ENCODE measurements around the gene DELE1.
"Not testable (repeated sequence)": the region's sequence is repeated elsewhere in the genome, so short reads cannot be mapped to it uniquely, and the experiment has no call there.

DELE1 gene

GRCh38 chr5:141880961-141881801, 42.5 kb upstream of the DELE1 start:
- no peak overlapping the region for H3K4me3 ChIP-seq (ENCODE audit: low read depth, low read length)
- no peak for DNase-seq (ENCODE audit: low read depth)
- TF ChIP-seq, protein P1, sequence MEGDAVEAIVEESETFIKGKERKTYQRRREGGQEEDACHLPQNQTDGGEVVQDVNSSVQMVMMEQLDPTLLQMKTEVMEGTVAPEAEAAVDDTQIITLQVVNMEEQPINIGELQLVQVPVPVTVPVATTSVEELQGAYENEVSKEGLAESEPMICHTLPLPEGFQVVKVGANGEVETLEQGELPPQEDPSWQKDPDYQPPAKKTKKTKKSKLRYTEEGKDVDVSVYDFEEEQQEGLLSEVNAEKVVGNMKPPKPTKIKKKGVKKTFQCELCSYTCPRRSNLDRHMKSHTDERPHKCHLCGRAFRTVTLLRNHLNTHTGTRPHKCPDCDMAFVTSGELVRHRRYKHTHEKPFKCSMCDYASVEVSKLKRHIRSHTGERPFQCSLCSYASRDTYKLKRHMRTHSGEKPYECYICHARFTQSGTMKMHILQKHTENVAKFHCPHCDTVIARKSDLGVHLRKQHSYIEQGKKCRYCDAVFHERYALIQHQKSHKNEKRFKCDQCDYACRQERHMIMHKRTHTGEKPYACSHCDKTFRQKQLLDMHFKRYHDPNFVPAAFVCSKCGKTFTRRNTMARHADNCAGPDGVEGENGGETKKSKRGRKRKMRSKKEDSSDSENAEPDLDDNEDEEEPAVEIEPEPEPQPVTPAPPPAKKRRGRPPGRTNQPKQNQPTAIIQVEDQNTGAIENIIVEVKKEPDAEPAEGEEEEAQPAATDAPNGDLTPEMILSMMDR (IDR thresholded peaks at IDR 0.05; ENCODE audit: control insufficient read depth, extremely low read depth, insufficient read depth), result no peak

GRCh38 chr5:141881886-141882285, 41.8 kb upstream of the DELE1 start:
- no peak overlapping the region for H3K4me3 ChIP-seq (ENCODE audit: low read depth, low read length)
- no peak for DNase-seq (ENCODE audit: low read depth)
- TF ChIP-seq, protein P1 (IDR thresholded peaks at IDR 0.05; ENCODE audit: control insufficient read depth, extremely low read depth, insufficient read depth), result no peak

- DNase-seq (ENCODE audit: low read depth), result no peak
- TF ChIP-seq, protein P1 (IDR thresholded peaks at IDR 0.05; ENCODE audit: control insufficient read depth, extremely low read depth, insufficient read depth), result no peak
- no peak overlapping the region for H3K4me3 ChIP-seq (ENCODE audit: low read depth, low read length)
These were observed 41.0 kb upstream of the DELE1 start for GRCh38 chr5:141882594-141883183.

GRCh38 chr5:141883184-141883891, 40.3 kb upstream of the DELE1 start:
- no peak overlapping the region for H3K4me3 ChIP-seq (ENCODE audit: low read depth, low read length)
- TF ChIP-seq, protein P1 (IDR thresholded peaks at IDR 0.05; ENCODE audit: control insufficient read depth, extremely low read depth, insufficient read depth), result no peak
- DNase-seq (ENCODE audit: low read depth), result no peak

DNA sequence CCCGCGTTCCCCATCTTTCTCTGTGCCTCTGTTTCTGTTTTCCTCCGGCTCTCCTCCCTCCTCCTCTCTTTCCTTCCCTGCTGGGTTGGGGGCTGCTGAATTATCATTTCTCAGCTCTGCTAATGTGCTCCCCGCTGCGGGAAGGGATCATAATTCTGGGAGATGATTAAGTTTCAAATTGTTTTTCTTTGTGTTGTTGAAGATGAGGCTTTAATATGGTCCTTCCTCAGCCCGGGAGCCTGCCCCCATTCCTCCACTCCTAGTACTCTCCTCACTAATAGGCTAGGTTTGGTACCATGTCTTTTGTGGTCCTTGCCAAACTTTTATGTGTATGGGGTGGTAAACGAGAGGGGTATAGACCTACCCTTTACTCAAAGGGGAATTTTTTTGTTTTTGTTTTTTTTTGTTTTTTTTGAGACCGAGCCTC, 39.8 kb upstream of the DELE1 start:
- no peak for DNase-seq (ENCODE audit: low read depth)
- no peak overlapping the region for H3K4me3 ChIP-seq (ENCODE audit: low read depth, low read length)
- TF ChIP-seq, protein P1 (IDR thresholded peaks at IDR 0.05; ENCODE audit: control insufficient read depth, extremely low read depth, insufficient read depth), result no peak

- TF ChIP-seq, protein P1 (IDR thresholded peaks at IDR 0.05; ENCODE audit: control insufficient read depth, extremely low read depth, insufficient read depth), result peak; percentile 38; the same call in 1 of the 2 replicates
- H3K4me3 ChIP-seq (ENCODE audit: low read depth, low read length), result no peak overlapping the region
- no peak for DNase-seq (ENCODE audit: low read depth)
These were observed 34.3 kb upstream of the DELE1 start for GRCh38 chr5:141889282-141889871.

GRCh38 chr5:141890429-141890828, 33.2 kb upstream of the DELE1 start:
- not testable (repeated sequence) for H3K4me3 ChIP-seq (ENCODE audit: low read depth, low read length); DNase-seq (ENCODE audit: low read depth)

Measured in LNCaP clone FGC (cell line).